ENCODE measurements around the gene REV1. TPM values are rescaled to one million over a fixed set of nuclear protein-coding genes. Genes with fewer than 3 reads are reported as not detected.

REV1 gene
- total and polyA plus RNA-seq, 2 donors (not counting 3 experiments of a cell fraction or from before 2014, with no cell fraction given): 16.6 to 50.3 TPM

GRCh38 chr2:99399795-99400194, 90.0 kb downstream of the REV1 start:
- no peak overlapping the region for H3K4me3 ChIP-seq (replicated peaks in 1 of 3; ENCODE audit: insufficient read depth in 1 of 3, low read depth in 1 of 3, low read length in 3 of 3)
- no peak overlapping the region for H3K9ac ChIP-seq (replicated peaks; ENCODE audit: extremely low read depth, insufficient read depth, low read length)
- no TSS peak for BruUV-seq (replicated peaks)
- ChIA-PET POLR2A (no interaction called here), CTCF (interaction anchor here (1.7 kb wide), 1 partner anchor 91 kb away, joined by 7 read pairs; the partner anchor contains the start of gene REV1)
- no peak overlapping the region for H2AFZ ChIP-seq (ENCODE audit: low read depth, low read length)
- peaks cover 36 to 44% of the 10 kb centered on the region in 2 experiments for H3K36me3 ChIP-seq (ENCODE audit: control insufficient read depth in 2 of 2, extremely low read depth in 1 of 2, insufficient read depth in 2 of 2, low read length in 2 of 2)
- no peak for TF ChIP-seq POLR2AphosphoS5 (IDR thresholded peaks at IDR 0.05; ENCODE audit: insufficient read depth, low read depth, low read length)
- TF ChIP-seq FOS (IDR thresholded peaks at IDR 0.05; ENCODE audit: borderline replicate concordance, insufficient read depth, low read length): no peak
- TF ChIP-seq JUN (IDR thresholded peaks at IDR 0.05; ENCODE audit: borderline replicate concordance, insufficient read depth, insufficient read length, low read depth): no peak
- no peak for TF ChIP-seq EZH2 (IDR thresholded peaks at IDR 0.05; ENCODE audit: borderline replicate concordance, low read depth, low read length, severe bottlenecking)
- no peak for TF ChIP-seq CTCF (IDR thresholded peaks at IDR 0.05; ENCODE audit: extremely low read depth in 1 of 2, insufficient read depth in 1 of 2, low read depth in 1 of 2, low read length in 2 of 2)
- no peak for TF ChIP-seq GATA2 (IDR thresholded peaks at IDR 0.05; ENCODE audit: insufficient read depth, insufficient read length, low read depth, low read length)
- TF ChIP-seq MAX (IDR thresholded peaks at IDR 0.05; ENCODE audit: insufficient read depth, insufficient read length): no peak
- TF ChIP-seq MYC (IDR thresholded peaks at IDR 0.05; ENCODE audit: low read depth, low read length): no peak
- no peaks in the 10 kb centered on the region for H3K9me1 ChIP-seq (replicated peaks; ENCODE audit: control insufficient read depth, extremely low read depth, insufficient read depth, low read length)
- H3K27me3 ChIP-seq (ENCODE audit: control insufficient read depth in 2 of 2, insufficient read depth in 2 of 2, low read length in 2 of 2): no peaks in the 10 kb centered on the region
- no peak overlapping the region for H3K4me2 ChIP-seq (ENCODE audit: insufficient read depth, low read length)
- no peak overlapping the region for H3K27ac ChIP-seq (ENCODE audit: insufficient read depth, low read depth, low read length)
- no peaks in the 10 kb centered on the region for H3K9me3 ChIP-seq (replicated peaks; ENCODE audit: control insufficient read depth, insufficient read depth, low read length)
- FAIRE-seq (no peak), DNase-seq (ENCODE audit: low read depth, low spot score) (no peak)
- H3K79me2 ChIP-seq (ENCODE audit: control insufficient read depth, insufficient read depth, low read length): no peaks in the 10 kb centered on the region
- H4K20me1 ChIP-seq (replicated peaks; ENCODE audit: control insufficient read depth, extremely low read depth, insufficient read depth, low read length): no peaks in the 10 kb centered on the region
- no peaks in the 10 kb centered on the region for H3K4me1 ChIP-seq (ENCODE audit: control insufficient read depth, extremely low read depth, insufficient read depth, low read length)
- intact Hi-C loops (cut with micrococcal nuclease) (no loop called here), dilution Hi-C loops (cut with MboI; ENCODE audit: extremely low pct_ligation_motif_present, low sequenced_read_pairs) (no loop called here)
